Measurements from ENCODE around the gene CNTN4. TPM values are rescaled to one million over a fixed set of nuclear protein-coding genes. Genes with fewer than 3 reads are reported as not detected.
"Not testable (repeated sequence)": the region's sequence is repeated elsewhere in the genome, so short reads cannot be mapped to it uniquely, and the experiment has no call there.

Gene CNTN4
- total and polyA plus RNA-seq, 3 experiments from 2014 or later: not detected

DNA sequence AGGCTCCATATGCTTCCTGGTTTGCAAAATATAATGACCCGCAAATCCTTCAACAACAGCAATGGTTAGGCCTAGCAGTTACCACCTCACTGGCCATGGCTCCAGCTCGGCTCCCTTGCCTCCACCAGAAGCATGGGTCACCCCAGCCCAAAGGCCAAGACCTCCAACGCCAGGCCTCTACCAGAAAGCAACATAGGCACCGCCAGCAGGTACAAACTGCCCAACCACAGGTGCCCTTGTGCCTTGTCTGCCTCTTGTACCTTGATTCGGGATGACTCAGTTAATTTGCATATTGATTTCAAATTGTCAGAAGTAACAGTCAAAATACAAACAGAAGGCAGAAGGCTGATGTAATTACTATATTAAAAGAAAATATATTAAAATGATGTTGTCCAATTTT lies 886.8 kb downstream of the CNTN4 start:
- H3K4me1 Mint-ChIP-seq: no peaks in the 10 kb centered on the region
- no peak overlapping the region for H3K27ac Mint-ChIP-seq
- ChIA-PET CTCF (interaction anchor here (1.2 kb wide), 1 partner anchor 185 kb away, joined by 3 read pairs; no protein-coding TSS in a partner anchor), POLR2A (no interaction called here)
- no peak for DNase-seq
- H3K4me3 Mint-ChIP-seq: no peak overlapping the region
- no peaks in the 10 kb centered on the region for H3K9me3 Mint-ChIP-seq
- Histone ChIP-seq H3K4me1 (ENCODE audit: insufficient read depth, low read length) (no peaks in the 10 kb centered on the region), H3K36me3 (ENCODE audit: insufficient read depth, low read length) (no peaks in the 10 kb centered on the region), H3K27ac (ENCODE audit: low read depth, low read length) (no peak overlapping the region), H3K9me3 (ENCODE audit: low read length) (no peaks in the 10 kb centered on the region), H3K4me3 (ENCODE audit: low read length) (no peak overlapping the region), H3K27me3 (ENCODE audit: insufficient read depth, low read length, poor library complexity, severe bottlenecking) (no peaks in the 10 kb centered on the region)
- peaks cover 0 to 9% of the 10 kb centered on the region in 2 donors for H3K27me3 Mint-ChIP-seq
- no peaks in the 10 kb centered on the region for H3K36me3 Mint-ChIP-seq

GRCh38 chr3:2992534-2992933 lies 893.9 kb downstream of the CNTN4 start:
- POLR2A ChIA-PET: no interaction called here
- H3K27me3 ChIP-seq (ENCODE audit: insufficient read depth, low read length, poor library complexity, severe bottlenecking): no peaks in the 10 kb centered on the region
- H3K4me1 Mint-ChIP-seq: no peaks in the 10 kb centered on the region
- no peak overlapping the region for H3K4me3 Mint-ChIP-seq
- H3K36me3 ChIP-seq (ENCODE audit: insufficient read depth, low read length): no peaks in the 10 kb centered on the region
- H3K27ac Mint-ChIP-seq: no peak overlapping the region
- H3K4me3 ChIP-seq (ENCODE audit: low read length): no peak overlapping the region
- H3K9me3 ChIP-seq (ENCODE audit: low read length): no peaks in the 10 kb centered on the region
- DNase-seq: no peak
- H3K36me3 Mint-ChIP-seq: no peaks in the 10 kb centered on the region
- no peaks in the 10 kb centered on the region for H3K9me3 Mint-ChIP-seq
- H3K27ac ChIP-seq (ENCODE audit: low read depth, low read length): no peak overlapping the region
- CTCF ChIA-PET: no interaction called here
- no peaks in the 10 kb centered on the region for H3K4me1 ChIP-seq (ENCODE audit: insufficient read depth, low read length)
- H3K27me3 Mint-ChIP-seq: peaks cover 7 to 19% of the 10 kb centered on the region in 2 donors

- POLR2A ChIA-PET: not testable (repeated sequence)
Measured at GRCh38 chr3:2993130-2993529, 894.5 kb downstream of the CNTN4 start.

GRCh38 chr3:2993736-2994135 lies 895.1 kb downstream of the CNTN4 start:
- Histone ChIP-seq H3K9me3 (ENCODE audit: low read length) (no peaks in the 10 kb centered on the region), H3K27me3 (ENCODE audit: insufficient read depth, low read length, poor library complexity, severe bottlenecking) (no peaks in the 10 kb centered on the region), H3K27ac (ENCODE audit: low read depth, low read length) (no peak overlapping the region), H3K4me1 (ENCODE audit: insufficient read depth, low read length) (no peaks in the 10 kb centered on the region), H3K36me3 (ENCODE audit: insufficient read depth, low read length) (no peaks in the 10 kb centered on the region), H3K4me3 (ENCODE audit: low read length) (no peak overlapping the region)
- no peaks in the 10 kb centered on the region for H3K9me3 Mint-ChIP-seq
- ChIA-PET CTCF (no interaction called here), POLR2A (no interaction called here)
- H3K4me1 Mint-ChIP-seq: no peaks in the 10 kb centered on the region
- no peak overlapping the region for H3K4me3 Mint-ChIP-seq
- peaks cover 7 to 19% of the 10 kb centered on the region in 2 donors for H3K27me3 Mint-ChIP-seq
- H3K27ac Mint-ChIP-seq: no peak overlapping the region
- H3K36me3 Mint-ChIP-seq: no peaks in the 10 kb centered on the region
- no peak for DNase-seq

More at GRCh38 chr3:2993130-2993529, 894.5 kb downstream of the CNTN4 start:
- H3K4me3 Mint-ChIP-seq; H3K9me3 ChIP-seq (ENCODE audit: low read length); H3K27me3 ChIP-seq (ENCODE audit: insufficient read depth, low read length, poor library complexity, severe bottlenecking); H3K4me1 Mint-ChIP-seq; H3K4me3 ChIP-seq (ENCODE audit: low read length); H3K36me3 Mint-ChIP-seq; CTCF ChIA-PET; DNase-seq; H3K4me1 ChIP-seq (ENCODE audit: insufficient read depth, low read length); H3K36me3 ChIP-seq (ENCODE audit: insufficient read depth, low read length); H3K27ac ChIP-seq (ENCODE audit: low read depth, low read length); H3K9me3 Mint-ChIP-seq; H3K27ac Mint-ChIP-seq: not testable (repeated sequence)
- H3K27me3 Mint-ChIP-seq: peaks cover 7 to 19% of the 10 kb centered on the region in 2 donors

DNA sequence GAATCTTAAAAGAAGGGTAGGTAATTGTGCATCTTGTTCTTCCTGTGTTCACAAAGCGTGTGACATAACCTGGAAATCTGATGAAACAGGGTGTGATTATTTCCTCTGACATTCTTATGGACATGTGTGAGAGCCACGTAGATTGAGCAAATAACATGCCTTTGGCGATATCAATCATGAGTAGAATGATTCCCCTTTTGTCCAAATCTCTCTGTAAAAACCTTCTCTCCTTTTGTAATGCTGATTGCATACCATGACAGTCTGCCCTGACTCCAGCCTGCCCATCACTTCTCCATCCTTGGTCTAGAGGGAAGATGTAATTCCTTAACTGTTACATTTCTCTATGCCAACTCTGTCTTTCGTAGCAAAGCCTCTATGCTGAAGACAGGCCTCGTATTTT lies 896.5 kb downstream of the CNTN4 start:
- DNase-seq: no peak
- H3K27ac ChIP-seq (ENCODE audit: low read depth, low read length): no peak overlapping the region
- Mint-ChIP-seq H3K9me3 (peaks cover 0 to 2% (median 0%) of the 10 kb centered on the region in 5 donors), H3K4me1 (no peaks in the 10 kb centered on the region), H3K27ac (no peak overlapping the region), H3K4me3 (no peak overlapping the region), H3K36me3 (no peaks in the 10 kb centered on the region), H3K27me3 (peaks cover 7 to 24% of the 10 kb centered on the region in 2 donors)
- H3K36me3 ChIP-seq (ENCODE audit: insufficient read depth, low read length): no peaks in the 10 kb centered on the region
- H3K4me1 ChIP-seq (ENCODE audit: insufficient read depth, low read length): no peaks in the 10 kb centered on the region
- no peaks in the 10 kb centered on the region for H3K27me3 ChIP-seq (ENCODE audit: insufficient read depth, low read length, poor library complexity, severe bottlenecking)
- H3K4me3 ChIP-seq (ENCODE audit: low read length): no peak overlapping the region
- CTCF ChIA-PET: no interaction called here
- POLR2A ChIA-PET: no interaction called here
- H3K9me3 ChIP-seq (ENCODE audit: low read length): no peaks in the 10 kb centered on the region

DNA sequence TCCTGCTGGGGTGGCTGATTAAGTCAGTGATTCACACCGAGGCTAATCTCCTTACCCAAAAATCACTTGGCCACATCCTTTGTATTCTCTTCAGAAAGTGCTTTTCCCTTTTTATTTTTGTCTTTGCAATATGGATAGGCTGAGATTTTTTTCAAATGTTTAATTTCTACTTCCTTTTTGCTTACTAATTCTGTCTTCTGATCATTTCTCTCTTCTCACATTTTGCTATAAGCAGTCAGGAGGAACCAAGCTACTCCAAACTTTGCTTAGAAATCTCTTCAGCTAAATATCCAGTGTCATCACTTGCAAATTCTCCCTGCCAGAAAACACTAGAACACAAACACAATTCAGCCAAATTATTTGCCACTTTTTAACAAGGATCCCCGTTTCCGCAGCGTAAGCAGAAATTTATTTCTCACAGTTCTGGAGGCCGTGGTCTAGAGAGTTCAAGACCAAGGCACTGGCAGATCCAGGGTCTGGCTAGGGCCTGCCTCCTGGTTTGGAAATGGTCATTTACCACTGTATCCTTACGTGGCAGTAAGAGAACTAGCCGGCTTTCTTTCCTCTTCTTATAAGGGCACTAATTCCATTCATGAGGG lies 906.6 kb downstream of the CNTN4 start:
- Histone ChIP-seq H3K4me1 (ENCODE audit: insufficient read depth, low read length) (no peaks in the 10 kb centered on the region), H3K9me3 (ENCODE audit: low read length) (no peaks in the 10 kb centered on the region), H3K27ac (ENCODE audit: low read depth, low read length) (no peak overlapping the region), H3K36me3 (ENCODE audit: insufficient read depth, low read length) (no peaks in the 10 kb centered on the region), H3K4me3 (ENCODE audit: low read length) (no peak overlapping the region), H3K27me3 (ENCODE audit: insufficient read depth, low read length, poor library complexity, severe bottlenecking) (no peaks in the 10 kb centered on the region)
- Mint-ChIP-seq H3K4me1 (no peaks in the 10 kb centered on the region), H3K36me3 (no peaks in the 10 kb centered on the region), H3K27ac (no peak overlapping the region), H3K9me3 (no peaks in the 10 kb centered on the region), H3K27me3 (peaks cover 3 to 12% of the 10 kb centered on the region in 2 donors), H3K4me3 (no peak overlapping the region)
- DNase-seq: no peak
- ChIA-PET POLR2A (no interaction called here), CTCF (no interaction called here)

DNA sequence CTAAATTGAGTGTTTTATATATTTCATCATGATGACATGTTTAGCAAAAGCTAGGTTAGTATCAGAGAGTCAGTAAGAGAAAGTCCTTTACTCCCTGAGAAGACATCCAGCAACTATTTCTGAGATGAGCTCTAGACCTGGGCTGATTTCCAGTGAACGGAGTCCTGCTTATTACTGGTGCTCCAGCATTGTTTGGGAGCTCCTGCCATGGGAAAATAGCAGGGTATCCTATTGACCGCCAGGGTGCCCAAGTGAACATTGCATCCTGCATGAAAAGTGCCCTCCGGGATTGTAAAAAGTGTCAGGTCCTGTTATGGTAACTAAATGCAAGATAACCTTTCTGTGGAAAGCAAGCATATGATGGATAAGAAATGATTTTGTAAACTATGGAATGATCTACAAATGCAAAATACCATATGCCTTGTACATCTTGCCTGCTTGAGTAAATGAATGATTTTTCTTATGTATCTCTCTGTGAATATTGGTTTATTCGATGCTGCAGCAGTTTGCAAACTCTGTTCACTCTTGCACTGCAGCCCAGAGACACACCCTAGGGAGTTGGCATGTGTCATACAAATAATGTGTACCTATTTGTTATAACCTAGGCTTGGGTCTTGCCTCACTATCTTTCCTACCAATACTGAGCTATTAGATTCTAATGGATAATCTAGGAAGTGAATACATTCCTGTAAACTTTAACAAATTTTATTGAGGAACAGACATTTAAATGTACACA lies 914.8 kb downstream of the CNTN4 start:
- H3K9me3 ChIP-seq (ENCODE audit: low read length): no peaks in the 10 kb centered on the region
- POLR2A ChIA-PET: no interaction called here
- H3K27me3 Mint-ChIP-seq: peaks cover 6 to 44% of the 10 kb centered on the region in 2 donors

DNA sequence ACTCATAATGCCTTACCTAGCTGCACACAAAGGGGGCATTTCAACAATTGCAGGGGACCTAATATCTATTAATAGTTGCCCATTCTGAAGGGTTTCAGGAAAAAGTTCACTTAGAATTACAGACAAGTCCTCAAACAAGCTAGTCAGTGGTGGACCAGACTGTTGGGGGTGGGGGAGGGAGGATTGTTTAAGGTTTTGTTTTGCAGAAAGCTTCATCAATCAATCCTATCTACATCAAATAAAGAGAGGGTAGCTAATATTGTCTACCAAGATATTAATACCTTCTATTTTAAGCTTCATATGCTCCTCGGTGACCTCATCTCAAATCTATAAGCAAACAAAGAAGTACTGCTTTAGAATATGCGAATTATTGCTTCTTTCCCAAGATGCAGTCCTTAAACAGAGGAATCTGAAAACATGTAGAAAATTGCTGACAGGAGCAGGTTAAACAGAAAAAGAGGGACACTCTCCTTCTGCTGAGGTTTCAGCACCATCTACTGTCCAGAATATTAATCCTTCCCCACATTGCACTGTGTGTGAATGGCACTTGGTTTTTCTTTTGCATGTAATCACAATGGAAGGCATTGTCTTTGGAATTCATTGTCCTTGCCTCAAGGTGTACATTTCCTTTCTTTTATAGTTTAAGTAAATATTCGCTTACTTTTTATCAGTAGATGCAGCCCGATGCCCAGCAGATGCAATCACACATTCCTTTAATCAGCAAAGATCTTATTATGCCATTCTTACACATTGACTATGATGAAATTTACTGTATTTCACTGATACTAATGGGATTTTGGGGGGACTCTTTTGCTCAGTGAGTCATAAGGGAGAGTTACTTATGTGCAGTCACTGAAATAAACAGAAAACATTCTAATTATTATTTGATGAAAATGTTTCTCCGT lies 916.8 kb downstream of the CNTN4 start:
- no peak for DNase-seq
- H3K27me3 Mint-ChIP-seq: peaks cover 5 to 45% of the 10 kb centered on the region in 2 donors
- CTCF ChIA-PET: no interaction called here
- POLR2A ChIA-PET: no interaction called here
- Histone ChIP-seq H3K27ac (ENCODE audit: low read depth, low read length) (no peak overlapping the region), H3K9me3 (ENCODE audit: low read length) (no peaks in the 10 kb centered on the region), H3K27me3 (ENCODE audit: insufficient read depth, low read length, poor library complexity, severe bottlenecking) (no peaks in the 10 kb centered on the region), H3K4me3 (ENCODE audit: low read length) (no peak overlapping the region), H3K36me3 (ENCODE audit: insufficient read depth, low read length) (no peaks in the 10 kb centered on the region), H3K4me1 (ENCODE audit: insufficient read depth, low read length) (no peaks in the 10 kb centered on the region)
- H3K9me3 Mint-ChIP-seq: no peaks in the 10 kb centered on the region
- H3K36me3 Mint-ChIP-seq: no peaks in the 10 kb centered on the region
- no peak overlapping the region for H3K4me3 Mint-ChIP-seq
- no peak overlapping the region for H3K27ac Mint-ChIP-seq
- H3K4me1 Mint-ChIP-seq: no peaks in the 10 kb centered on the region

More for the DNA sequence above, 914.8 kb downstream of the CNTN4 start:
- Mint-ChIP-seq H3K27ac (no peak overlapping the region), H3K4me3 (no peak overlapping the region), H3K4me1 (no peaks in the 10 kb centered on the region), H3K36me3 (no peaks in the 10 kb centered on the region), H3K9me3 (no peaks in the 10 kb centered on the region)
- DNase-seq: no peak
- no peaks in the 10 kb centered on the region for H3K36me3 ChIP-seq (ENCODE audit: insufficient read depth, low read length)
- H3K4me3 ChIP-seq (ENCODE audit: low read length): no peak overlapping the region
- no peaks in the 10 kb centered on the region for H3K4me1 ChIP-seq (ENCODE audit: insufficient read depth, low read length)
- no peaks in the 10 kb centered on the region for H3K27me3 ChIP-seq (ENCODE audit: insufficient read depth, low read length, poor library complexity, severe bottlenecking)
- CTCF ChIA-PET: no interaction called here
- no peak overlapping the region for H3K27ac ChIP-seq (ENCODE audit: low read depth, low read length)

All from CD8-positive, alpha-beta memory T cell (primary cell).